Stimulated activated CD8-positive, alpha-beta memory T cell treated with anti-CD3 and anti-CD28 coated beads, Interleukin-12 subunit alpha, Interleukin-12 subunit beta, amount 100 ng/mL, for 24 hours (primary cell): Measurements from ENCODE around the gene LGI4.

ENCODE experiments used
- DNase-seq: peaks from one replicate; pipeline ENCODE4 v3.0.0-alpha.2; 2020; ENCODE audit errors: extremely low read depth

Gene LGI4

GRCh38 chr19:35123573-35123972, 11.3 kb downstream of the LGI4 start:
- DNase-seq: no peak

- no peak for DNase-seq
Observed at GRCh38 chr19:35122687-35123551, 11.9 kb downstream of the LGI4 start.

- no peak for DNase-seq
Observed at GRCh38 chr19:35120898-35121297, 14.0 kb downstream of the LGI4 start.

- no peak for DNase-seq
Observed at GRCh38 chr19:35120492-35120891, 14.4 kb downstream of the LGI4 start.

- no peak for DNase-seq
Observed at GRCh38 chr19:35119578-35120155, 15.2 kb downstream of the LGI4 start.

GRCh38 chr19:35119091-35119490, 15.8 kb downstream of the LGI4 start:
- DNase-seq: no peak

- DNase-seq: no peak
Observed at GRCh38 chr19:35118268-35119020, 16.4 kb downstream of the LGI4 start.

- no peak for DNase-seq
Observed at GRCh38 chr19:35117799-35118198, 17.1 kb downstream of the LGI4 start.

GRCh38 chr19:35117116-35117515, 17.7 kb downstream of the LGI4 start:
- DNase-seq: no peak

GRCh38 chr19:35116072-35116801, 18.6 kb downstream of the LGI4 start:
- no peak for DNase-seq

GRCh38 chr19:35115177-35115951, 19.5 kb downstream of the LGI4 start, which contains the start of gene FXYD3:
FXYD3 (plus strand) TSS chr19:35115823; CDS start chr19:35119377, 3,554 bp downstream.
- DNase-seq: no peak

- DNase-seq: peak; percentile 25
Observed at GRCh38 chr19:35114353-35115176, 20.3 kb downstream of the LGI4 start.

- DNase-seq: no peak
Observed at GRCh38 chr19:35112995-35113688, 21.7 kb downstream of the LGI4 start.

GRCh38 chr19:35110974-35111373, 23.9 kb downstream of the LGI4 start:
- DNase-seq: no peak

GRCh38 chr19:35109395-35110112, 25.3 kb downstream of the LGI4 start:
- no peak for DNase-seq

- no peak for DNase-seq
Observed at GRCh38 chr19:35108730-35109129, 26.1 kb downstream of the LGI4 start.

GRCh38 chr19:35107545-35107944, 27.3 kb downstream of the LGI4 start:
- DNase-seq: no peak

GRCh38 chr19:35106898-35107541, 27.8 kb downstream of the LGI4 start:
- DNase-seq: no peak

GRCh38 chr19:35106291-35106583, 28.6 kb downstream of the LGI4 start:
- no peak for DNase-seq
